ENCODE measurements around the gene MARCKS. TPM values are rescaled to one million over a fixed set of nuclear protein-coding genes. Genes with fewer than 3 reads are reported as not detected.

Gene MARCKS
- total and polyA plus RNA-seq, 2 of the 13 experiments (the other 11 are each of a cell fraction or from before 2014, with no cell fraction given), result 30.5 to 39.5 TPM

GRCh38 chr6:113858480-113859348, 1.6 kb downstream of the MARCKS start (continued):
- TF ChIP-seq HNF4A (CRISPR knock-in tag; IDR thresholded peaks at IDR 0.05), result peak; percentile 21; the same call in 1 of the 2 replicates
- peak; percentile 98 for TF ChIP-seq ZXDC (CRISPR knock-in tag; IDR thresholded peaks at IDR 0.05)
- TF ChIP-seq YEATS4 (CRISPR knock-in tag; IDR thresholded peaks at IDR 0.05; ENCODE audit: borderline replicate concordance), result no peak
- TF ChIP-seq ZNF672 (CRISPR knock-in tag; IDR thresholded peaks at IDR 0.05), result no peak
- TF ChIP-seq KAT8 (CRISPR knock-in tag; IDR thresholded peaks at IDR 0.05), result no peak
- TF ChIP-seq ZNF562 (CRISPR knock-in tag; IDR thresholded peaks at IDR 0.05; ENCODE audit: borderline replicate concordance), result no peak; the same call in 1 of the 2 replicates
- TF ChIP-seq ELK4 (CRISPR knock-in tag; IDR thresholded peaks at IDR 0.05; ENCODE audit: borderline replicate concordance), result no peak
- TF ChIP-seq ZNF850 (CRISPR knock-in tag; conservative IDR thresholded peaks at IDR 0.05), result no peak
- TF ChIP-seq TP53 (CRISPR knock-in tag; conservative IDR thresholded peaks at IDR 0.05), result peak; percentile 84; the same call in 1 of the 2 replicates
- TF ChIP-seq HES4 (CRISPR knock-in tag; IDR thresholded peaks at IDR 0.05; ENCODE audit: borderline replicate concordance), result no peak; the same call in 1 of the 2 replicates
- 0 out of 2 replicates have a peak, but pooled peaks have one; percentile 20 for TF ChIP-seq SALL2 (CRISPR knock-in tag; IDR thresholded peaks at IDR 0.05)
- 0 out of 2 replicates have a peak, but pooled peaks have one; percentile 48 for TF ChIP-seq BORCS8-MEF2B (CRISPR knock-in tag; IDR thresholded peaks at IDR 0.05)
- TF ChIP-seq, protein P1, sequence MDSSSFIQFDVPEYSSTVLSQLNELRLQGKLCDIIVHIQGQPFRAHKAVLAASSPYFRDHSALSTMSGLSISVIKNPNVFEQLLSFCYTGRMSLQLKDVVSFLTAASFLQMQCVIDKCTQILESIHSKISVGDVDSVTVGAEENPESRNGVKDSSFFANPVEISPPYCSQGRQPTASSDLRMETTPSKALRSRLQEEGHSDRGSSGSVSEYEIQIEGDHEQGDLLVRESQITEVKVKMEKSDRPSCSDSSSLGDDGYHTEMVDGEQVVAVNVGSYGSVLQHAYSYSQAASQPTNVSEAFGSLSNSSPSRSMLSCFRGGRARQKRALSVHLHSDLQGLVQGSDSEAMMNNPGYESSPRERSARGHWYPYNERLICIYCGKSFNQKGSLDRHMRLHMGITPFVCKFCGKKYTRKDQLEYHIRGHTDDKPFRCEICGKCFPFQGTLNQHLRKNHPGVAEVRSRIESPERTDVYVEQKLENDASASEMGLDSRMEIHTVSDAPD (CRISPR knock-in tag; IDR thresholded peaks at IDR 0.05), result peak; percentile 22; the same call in 1 of the 2 replicates
- TF ChIP-seq, protein P2, sequence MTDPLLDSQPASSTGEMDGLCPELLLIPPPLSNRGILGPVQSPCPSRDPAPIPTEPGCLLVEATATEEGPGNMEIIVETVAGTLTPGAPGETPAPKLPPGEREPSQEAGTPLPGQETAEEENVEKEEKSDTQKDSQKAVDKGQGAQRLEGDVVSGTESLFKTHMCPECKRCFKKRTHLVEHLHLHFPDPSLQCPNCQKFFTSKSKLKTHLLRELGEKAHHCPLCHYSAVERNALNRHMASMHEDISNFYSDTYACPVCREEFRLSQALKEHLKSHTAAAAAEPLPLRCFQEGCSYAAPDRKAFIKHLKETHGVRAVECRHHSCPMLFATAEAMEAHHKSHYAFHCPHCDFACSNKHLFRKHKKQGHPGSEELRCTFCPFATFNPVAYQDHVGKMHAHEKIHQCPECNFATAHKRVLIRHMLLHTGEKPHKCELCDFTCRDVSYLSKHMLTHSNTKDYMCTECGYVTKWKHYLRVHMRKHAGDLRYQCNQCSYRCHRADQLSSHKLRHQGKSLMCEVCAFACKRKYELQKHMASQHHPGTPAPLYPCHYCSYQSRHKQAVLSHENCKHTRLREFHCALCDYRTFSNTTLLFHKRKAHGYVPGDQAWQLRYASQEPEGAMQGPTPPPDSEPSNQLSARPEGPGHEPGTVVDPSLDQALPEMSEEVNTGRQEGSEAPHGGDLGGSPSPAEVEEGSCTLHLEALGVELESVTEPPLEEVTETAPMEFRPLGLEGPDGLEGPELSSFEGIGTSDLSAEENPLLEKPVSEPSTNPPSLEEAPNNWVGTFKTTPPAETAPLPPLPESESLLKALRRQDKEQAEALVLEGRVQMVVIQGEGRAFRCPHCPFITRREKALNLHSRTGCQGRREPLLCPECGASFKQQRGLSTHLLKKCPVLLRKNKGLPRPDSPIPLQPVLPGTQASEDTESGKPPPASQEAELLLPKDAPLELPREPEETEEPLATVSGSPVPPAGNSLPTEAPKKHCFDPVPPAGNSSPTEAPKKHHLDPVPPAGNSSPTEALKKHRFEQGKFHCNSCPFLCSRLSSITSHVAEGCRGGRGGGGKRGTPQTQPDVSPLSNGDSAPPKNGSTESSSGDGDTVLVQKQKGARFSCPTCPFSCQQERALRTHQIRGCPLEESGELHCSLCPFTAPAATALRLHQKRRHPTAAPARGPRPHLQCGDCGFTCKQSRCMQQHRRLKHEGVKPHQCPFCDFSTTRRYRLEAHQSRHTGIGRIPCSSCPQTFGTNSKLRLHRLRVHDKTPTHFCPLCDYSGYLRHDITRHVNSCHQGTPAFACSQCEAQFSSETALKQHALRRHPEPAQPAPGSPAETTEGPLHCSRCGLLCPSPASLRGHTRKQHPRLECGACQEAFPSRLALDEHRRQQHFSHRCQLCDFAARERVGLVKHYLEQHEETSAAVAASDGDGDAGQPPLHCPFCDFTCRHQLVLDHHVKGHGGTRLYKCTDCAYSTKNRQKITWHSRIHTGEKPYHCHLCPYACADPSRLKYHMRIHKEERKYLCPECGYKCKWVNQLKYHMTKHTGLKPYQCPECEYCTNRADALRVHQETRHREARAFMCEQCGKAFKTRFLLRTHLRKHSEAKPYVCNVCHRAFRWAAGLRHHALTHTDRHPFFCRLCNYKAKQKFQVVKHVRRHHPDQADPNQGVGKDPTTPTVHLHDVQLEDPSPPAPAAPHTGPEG (CRISPR knock-in tag; IDR thresholded peaks at IDR 0.05), result peak; percentile 72; the same call in 1 of the 2 replicates
- TF ChIP-seq PITX1 (CRISPR knock-in tag; IDR thresholded peaks at IDR 0.05), result no peak
- TF ChIP-seq ZBTB38 (CRISPR knock-in tag; IDR thresholded peaks at IDR 0.05), result peak; percentile 25; the same call in 1 of the 2 replicates
- peak; percentile 66; the same call in 1 of the 2 replicates for TF ChIP-seq MYC (CRISPR knock-in tag; IDR thresholded peaks at IDR 0.05; ENCODE audit: borderline replicate concordance)
- no peak for TF ChIP-seq HMG20A (CRISPR knock-in tag; IDR thresholded peaks at IDR 0.05; ENCODE audit: borderline replicate concordance)
